Endothelial cell (in vitro differentiated cells): Measurements from ENCODE around the gene EHD2. TPM values are rescaled to one million over a fixed set of nuclear protein-coding genes. Genes with fewer than 3 reads are reported as not detected.
A peak's percentile ranks its signal among the peaks of the same experiment; 100 is the strongest.
"Not testable (repeated sequence)": the region's sequence is repeated elsewhere in the genome, so short reads cannot be mapped to it uniquely, and the experiment has no call there.

Experiments
- DNase-seq: peaks from one replicate; pipeline ENCODE4 v3.0.0; 2021; ENCODE audit warnings: low spot score
- H3K27ac Mint-ChIP-seq: one replicate; pipeline ENCODE4 v1.8.0; 2021; ENCODE audit warnings: mixed read lengths, inconsistent platforms; ENCODE audit not compliant: unreplicated experiment
- H3K27me3 Mint-ChIP-seq: one replicate; pipeline ENCODE4 v1.8.0; 2021; ENCODE audit warnings: mild to moderate bottlenecking, moderate library complexity, mixed read lengths, inconsistent platforms; ENCODE audit not compliant: unreplicated experiment
- H3K36me3 Mint-ChIP-seq: one replicate; pipeline ENCODE4 v1.8.0; 2021; ENCODE audit warnings: mild to moderate bottlenecking, low read depth, mixed read lengths, inconsistent platforms; ENCODE audit not compliant: unreplicated experiment
- H3K4me1 Mint-ChIP-seq: one replicate; pipeline ENCODE4 v1.8.0; 2021; ENCODE audit warnings: mild to moderate bottlenecking, mixed read lengths, inconsistent platforms; ENCODE audit not compliant: unreplicated experiment
- H3K4me3 Mint-ChIP-seq: one replicate; pipeline ENCODE4 v1.8.0; 2021; ENCODE audit warnings: mild to moderate bottlenecking, mixed read lengths, inconsistent platforms; ENCODE audit not compliant: unreplicated experiment
- H3K9me3 Mint-ChIP-seq: one replicate; pipeline ENCODE4 v1.8.0; 2021; ENCODE audit warnings: mixed read lengths, inconsistent platforms; ENCODE audit not compliant: unreplicated experiment
- long read RNA-seq: library from polyadenylated mRNA; unstranded; transcript quantifications from one replicate; pipeline ENCODE4 v2.0.0, GENCODE V29; 2020; ENCODE audit not compliant: unreplicated experiment
- total RNA-seq: library from RNA; stranded (reverse); fragmentation: NEBNext Ultra II Directional; extraction: Animal tissue kit (Norgen Biotek cat#: 25700); gene quantifications from one replicate; pipeline ENCODE4 v1.2.1, GENCODE V29; 2021; ENCODE audit not compliant: unreplicated experiment
- TF ChIP-seq, protein P1 (sequence below): fragments of 200-600 bp; sonication (generic); IDR thresholded peaks from one replicate; pipeline ENCODE4 v1.5.0; 2021; ENCODE audit warnings: antibody characterized with exemption; ENCODE audit not compliant: unreplicated experiment

Gene EHD2
- total RNA-seq: 81.5 TPM
- long read RNA-seq, partial matches to known transcripts: 0 of 13 reads
- long read RNA-seq, other reads (novel, unspliced or antisense): 10 of 13 reads

DNA sequence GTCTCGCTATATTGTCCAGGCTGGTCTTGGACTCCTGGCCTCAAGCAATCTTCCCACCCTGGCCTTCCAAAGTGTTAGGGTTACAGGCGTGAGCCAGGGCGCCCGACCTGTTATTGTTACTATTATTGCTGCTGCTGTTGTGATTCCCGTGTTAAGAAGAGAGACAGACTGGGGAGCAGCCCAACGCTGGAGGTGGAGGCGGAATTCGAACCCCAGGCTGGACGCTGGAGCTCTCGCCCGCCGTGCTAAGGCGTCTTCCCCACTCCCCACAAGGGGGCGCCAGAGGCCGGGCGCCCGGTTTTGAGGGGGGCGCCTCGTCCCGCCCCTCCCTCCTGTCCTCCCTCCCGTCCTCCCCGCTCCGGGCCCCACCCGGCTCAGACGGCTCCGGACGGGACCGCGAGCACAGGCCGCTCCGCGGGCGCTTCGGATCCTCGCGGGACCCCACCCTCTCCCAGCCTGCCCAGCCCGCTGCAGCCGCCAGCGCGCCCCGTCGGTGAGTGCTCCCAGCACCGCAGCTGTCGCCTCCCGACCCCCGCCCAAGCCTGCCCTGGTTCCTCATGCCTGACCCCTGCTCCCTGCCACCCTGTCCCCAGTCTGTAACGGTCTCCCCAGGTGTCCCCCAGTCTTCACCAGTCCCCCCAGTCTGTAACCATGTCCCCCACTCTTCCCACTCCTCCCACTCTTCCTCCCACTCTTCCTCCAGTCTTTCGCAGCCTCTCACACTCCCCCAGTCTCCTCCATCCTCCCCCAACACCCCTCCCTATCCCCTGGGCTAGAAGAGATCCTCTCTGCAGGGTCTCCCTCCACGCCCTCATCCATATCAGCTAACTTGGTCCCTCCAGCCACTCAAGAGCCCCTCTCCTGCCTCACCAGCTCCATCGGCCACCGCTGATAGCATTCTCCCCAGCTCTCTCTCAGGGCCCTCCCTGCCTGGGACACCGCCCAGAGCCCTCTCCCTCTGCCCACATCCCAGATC lies at the start of gene EHD2:
TSS of gene EHD2 (plus strand) at position 377 of the 976 bp plus-strand sequence. CDS start 3,191 bp downstream, outside the sequence.
- no peak within 1 kb of the TSS for H3K27ac Mint-ChIP-seq
- TF ChIP-seq, protein P1, sequence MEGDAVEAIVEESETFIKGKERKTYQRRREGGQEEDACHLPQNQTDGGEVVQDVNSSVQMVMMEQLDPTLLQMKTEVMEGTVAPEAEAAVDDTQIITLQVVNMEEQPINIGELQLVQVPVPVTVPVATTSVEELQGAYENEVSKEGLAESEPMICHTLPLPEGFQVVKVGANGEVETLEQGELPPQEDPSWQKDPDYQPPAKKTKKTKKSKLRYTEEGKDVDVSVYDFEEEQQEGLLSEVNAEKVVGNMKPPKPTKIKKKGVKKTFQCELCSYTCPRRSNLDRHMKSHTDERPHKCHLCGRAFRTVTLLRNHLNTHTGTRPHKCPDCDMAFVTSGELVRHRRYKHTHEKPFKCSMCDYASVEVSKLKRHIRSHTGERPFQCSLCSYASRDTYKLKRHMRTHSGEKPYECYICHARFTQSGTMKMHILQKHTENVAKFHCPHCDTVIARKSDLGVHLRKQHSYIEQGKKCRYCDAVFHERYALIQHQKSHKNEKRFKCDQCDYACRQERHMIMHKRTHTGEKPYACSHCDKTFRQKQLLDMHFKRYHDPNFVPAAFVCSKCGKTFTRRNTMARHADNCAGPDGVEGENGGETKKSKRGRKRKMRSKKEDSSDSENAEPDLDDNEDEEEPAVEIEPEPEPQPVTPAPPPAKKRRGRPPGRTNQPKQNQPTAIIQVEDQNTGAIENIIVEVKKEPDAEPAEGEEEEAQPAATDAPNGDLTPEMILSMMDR: peak; percentile 99
- no peaks in the 10 kb centered on the region for H3K9me3 Mint-ChIP-seq
- H3K36me3 Mint-ChIP-seq: peaks cover 17% of the 10 kb centered on the region
- peaks cover 10% of the 10 kb centered on the region for H3K4me1 Mint-ChIP-seq
- DNase-seq: peak; percentile 68
- peaks cover 7% of the 10 kb centered on the region for H3K27me3 Mint-ChIP-seq
- peak within 1 kb of the TSS; percentile 91 for H3K4me3 Mint-ChIP-seq

DNA sequence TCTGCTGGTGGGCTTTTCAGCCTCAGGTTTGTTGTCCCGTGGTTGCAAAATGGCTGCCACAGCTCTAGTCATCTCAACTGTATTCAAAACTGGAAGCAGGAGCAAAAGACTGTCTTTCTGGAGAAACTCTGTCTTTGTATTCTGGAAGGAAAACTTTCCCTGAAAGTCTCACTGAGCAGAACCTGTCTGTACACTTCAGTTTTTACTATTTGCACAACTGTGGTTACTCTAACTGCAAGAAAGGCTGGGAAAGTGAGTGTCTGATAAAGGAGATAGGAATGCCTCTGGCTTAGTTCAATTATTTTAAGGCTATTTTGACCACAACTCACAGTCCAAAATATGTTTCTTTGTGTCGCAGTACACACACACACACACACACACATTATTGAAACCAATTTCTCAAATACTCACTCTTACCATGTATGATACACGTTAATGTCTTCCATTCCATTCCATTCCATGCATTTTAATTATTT lies 49.7 kb upstream of the EHD2 start:
- Mint-ChIP-seq H3K4me1 (peaks cover 13% of the 10 kb centered on the region), H3K27me3 (peaks cover 4% of the 10 kb centered on the region), H3K4me3 (no peak overlapping the region), H3K9me3 (no peaks in the 10 kb centered on the region), H3K27ac (no peak overlapping the region), H3K36me3 (no peaks in the 10 kb centered on the region)
- DNase-seq: no peak
- TF ChIP-seq, protein P1: no peak

DNA sequence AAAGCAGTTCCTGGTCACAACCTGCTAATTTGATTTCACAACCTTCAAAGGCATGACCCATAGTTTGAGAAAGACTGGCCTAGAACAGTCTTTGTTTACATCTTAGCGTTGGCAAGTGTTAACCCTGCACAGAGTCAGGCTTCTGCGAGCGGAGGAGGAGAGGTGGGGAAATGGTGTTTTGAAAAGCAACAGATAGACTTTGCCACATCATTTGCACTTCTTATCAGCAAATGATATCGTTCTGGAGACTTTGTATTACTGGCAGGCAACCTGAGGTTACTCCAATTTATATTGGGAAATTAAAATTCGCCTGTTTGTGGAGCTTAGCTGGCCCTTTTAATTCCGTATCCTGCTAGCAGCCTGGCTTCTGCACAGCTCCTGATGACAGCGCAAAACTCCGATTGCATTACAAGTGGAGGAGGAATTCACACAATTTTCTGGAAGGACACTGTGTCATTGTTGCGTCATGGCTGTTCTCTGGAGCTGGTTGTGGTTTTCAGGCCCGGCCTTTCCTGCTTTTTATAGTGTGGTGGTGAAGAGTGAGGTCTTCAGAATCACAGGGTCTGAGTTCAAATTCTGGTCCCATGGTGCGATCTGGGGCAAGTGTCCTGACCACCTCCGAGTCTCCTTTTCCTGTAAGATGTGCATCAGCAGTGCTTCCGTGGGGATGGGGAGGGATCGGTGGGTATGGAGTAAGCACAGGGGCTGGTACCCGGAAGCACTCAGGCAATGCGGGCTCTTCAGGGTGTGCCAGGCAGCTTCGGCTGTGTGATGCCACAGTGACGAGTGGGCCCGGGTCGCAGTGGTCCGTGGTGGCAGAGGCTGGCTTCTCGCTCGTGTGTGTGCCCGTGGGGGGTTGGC lies 49.1 kb upstream of the EHD2 start:
- TF ChIP-seq, protein P1: no peak
- H3K4me3 Mint-ChIP-seq: no peak overlapping the region
- H3K27ac Mint-ChIP-seq: peak overlapping the region; percentile 19
- H3K27me3 Mint-ChIP-seq: peaks cover 4% of the 10 kb centered on the region
- no peak for DNase-seq
- no peaks in the 10 kb centered on the region for H3K9me3 Mint-ChIP-seq
- H3K36me3 Mint-ChIP-seq: no peaks in the 10 kb centered on the region
- peaks cover 13% of the 10 kb centered on the region for H3K4me1 Mint-ChIP-seq

- peaks cover 13% of the 10 kb centered on the region for H3K36me3 Mint-ChIP-seq
- not testable (repeated sequence) for DNase-seq, H3K27ac Mint-ChIP-seq, H3K4me3 Mint-ChIP-seq, H3K27me3 Mint-ChIP-seq, H3K9me3 Mint-ChIP-seq
- H3K4me1 Mint-ChIP-seq: peaks cover 13% of the 10 kb centered on the region
These were observed 44.7 kb upstream of the EHD2 start for GRCh38 chr19:47668556-47668955.

- DNase-seq: no peak
- Mint-ChIP-seq H3K4me1 (peaks cover 13% of the 10 kb centered on the region), H3K27ac (peak overlapping the region; percentile 61), H3K4me3 (no peak overlapping the region), H3K9me3 (no peaks in the 10 kb centered on the region), H3K27me3 (peaks cover 11% of the 10 kb centered on the region), H3K36me3 (peaks cover 29% of the 10 kb centered on the region)
- TF ChIP-seq, protein P1: no peak
These were observed 42.5 kb upstream of the EHD2 start for GRCh38 chr19:47670736-47671135.
